Sigmoid colon (tissue), 4 donors: ENCODE measurements around the gene DAGLB.
"Not testable (repeated sequence)": the region's sequence is repeated elsewhere in the genome, so short reads cannot be mapped to it uniquely, and the experiment has no call there.

Source experiments
- EP300 ChIP-seq, 4 donors: sonication (generic); formaldehyde crosslinking; IDR thresholded peaks; one replicate each; pipeline ENCODE4 v1.6.1; 2017; ENCODE audit warnings: antibody characterized with exemption in 4 of 4
- POLR2A ChIP-seq, 2 donors: fragments of 450-650 bp; IDR thresholded peaks; one replicate each; pipeline ENCODE4 v1.6.1; 2016; ENCODE audit warnings: antibody characterized with exemption in 2 of 2, mild to moderate bottlenecking in 2 of 2, moderate library complexity in 2 of 2

GRCh38 chr7:6381846-6382245 lies 65.9 kb downstream of the DAGLB start:
- not testable (repeated sequence) for TF ChIP-seq EP300, POLR2A (IDR thresholded peaks at IDR 0.05)
